GM19468 (cell line): ENCODE data around the gene SAMD15.
"Not testable (repeated sequence)": the region's sequence is repeated elsewhere in the genome, so short reads cannot be mapped to it uniquely, and the experiment has no call there.

Experiments
- ATAC-seq: cut with Tn5 transposase; IDR thresholded peaks from one replicate; pipeline ENCODE4 v1.9.1; 2021; ENCODE audit warnings: mild to moderate bottlenecking, moderate library complexity, moderate number of reproducible peaks; ENCODE audit not compliant: unreplicated experiment; ENCODE audit errors: extremely low read depth

SAMD15 gene

GRCh38 chr14:77375164-77375950 is 1.8 kb upstream of the SAMD15 start:
- ATAC-seq = no peak

GRCh38 chr14:77375973-77376770 is 1.0 kb upstream of the SAMD15 start:
- no peak for ATAC-seq

- ATAC-seq = no peak
Observed at GRCh38 chr14:77377502-77377844, 294 bp downstream of the SAMD15 start.

DNA sequence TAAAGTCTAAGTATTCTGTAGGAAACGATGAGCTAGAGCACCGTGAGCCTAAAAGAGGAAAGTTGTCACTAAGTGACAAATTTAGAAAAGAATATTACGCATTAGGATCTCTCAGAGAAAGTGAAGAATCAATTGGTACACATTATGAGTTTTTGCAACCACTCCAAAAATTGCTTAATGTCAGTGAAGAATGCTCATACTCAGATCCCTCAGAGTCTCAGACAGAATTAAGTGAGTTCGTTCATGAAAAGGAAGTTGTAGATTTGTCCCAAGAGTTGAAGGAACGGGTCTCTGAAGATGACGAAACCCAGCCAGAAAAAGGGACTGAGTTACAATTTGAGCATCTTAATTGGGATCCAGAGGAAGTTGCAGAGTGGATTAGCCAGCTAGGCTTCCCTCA is 1.5 kb downstream of the SAMD15 start:
- ATAC-seq = no peak

DNA sequence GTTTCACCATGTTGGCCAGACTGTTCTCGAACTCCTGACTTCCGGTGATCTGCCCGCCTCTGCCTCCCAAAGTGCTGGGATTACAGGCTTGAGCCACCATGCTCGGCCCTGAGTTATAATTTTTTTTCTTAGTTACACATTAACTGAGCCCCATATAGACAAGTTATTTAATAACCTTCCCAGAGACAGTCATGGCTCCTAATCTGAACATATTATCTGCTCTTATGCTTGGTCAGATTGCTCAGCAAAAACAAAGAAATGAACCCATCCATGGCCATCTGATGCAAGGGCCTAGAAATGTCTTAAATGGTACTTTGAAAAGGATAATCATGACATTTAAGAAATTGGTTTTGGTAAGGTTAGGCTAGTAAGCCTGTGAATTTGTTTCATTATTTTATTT is 13.0 kb downstream of the SAMD15 start:
- no peak for ATAC-seq

DNA sequence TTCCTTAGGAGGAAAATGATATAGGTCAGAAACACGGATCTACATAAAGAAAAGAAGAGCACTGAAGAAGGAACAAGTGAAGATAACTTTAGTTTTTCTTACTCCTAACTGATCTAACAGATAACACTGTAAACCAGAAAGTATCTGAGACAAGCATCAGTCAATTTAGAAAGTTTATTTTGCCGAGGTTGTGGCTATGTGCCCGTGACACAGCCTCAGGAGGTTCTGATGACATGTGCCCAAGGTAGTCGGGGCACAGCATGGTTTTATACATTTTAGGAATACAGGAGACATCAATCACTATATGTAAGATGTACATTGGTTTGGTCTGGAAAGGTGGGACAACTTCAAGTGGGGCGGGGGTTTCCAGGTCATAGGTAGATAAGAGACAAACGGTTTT is 23.0 kb downstream of the SAMD15 start:
- no peak for ATAC-seq

GRCh38 chr14:77403768-77404167 is 26.6 kb downstream of the SAMD15 start:
- ATAC-seq = no peak

GRCh38 chr14:77406086-77406485 is 28.9 kb downstream of the SAMD15 start:
- no peak for ATAC-seq

GRCh38 chr14:77406718-77407117 is 29.5 kb downstream of the SAMD15 start:
- ATAC-seq = no peak

- ATAC-seq = no peak
Observed at GRCh38 chr14:77407158-77407557, 30.0 kb downstream of the SAMD15 start.

- ATAC-seq = no peak
Observed at GRCh38 chr14:77409131-77409533, 32.0 kb downstream of the SAMD15 start.

GRCh38 chr14:77415403-77416030 is 38.3 kb downstream of the SAMD15 start:
- ATAC-seq = not testable (repeated sequence)

GRCh38 chr14:77416098-77416497 is 38.9 kb downstream of the SAMD15 start:
- not testable (repeated sequence) for ATAC-seq

DNA sequence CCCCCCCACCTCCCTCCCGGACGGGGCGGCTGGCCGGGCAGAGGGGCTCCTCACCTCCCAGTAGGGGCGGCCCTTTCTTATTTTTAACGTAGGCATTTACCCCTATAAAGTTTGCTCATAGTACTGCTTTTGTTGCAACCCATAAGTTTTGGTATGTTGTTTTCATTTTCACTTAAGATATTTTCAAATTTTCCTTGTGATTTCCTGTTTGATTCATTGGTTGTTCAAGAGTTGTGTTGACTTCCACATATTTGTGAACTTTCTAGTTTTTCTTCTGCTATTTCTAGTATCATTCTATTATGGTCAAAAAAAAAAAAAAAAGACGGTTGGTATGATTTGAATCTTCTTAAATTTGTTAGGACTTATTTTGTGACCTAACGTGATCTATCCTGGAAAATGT is 39.7 kb downstream of the SAMD15 start:
- no peak for ATAC-seq

DNA sequence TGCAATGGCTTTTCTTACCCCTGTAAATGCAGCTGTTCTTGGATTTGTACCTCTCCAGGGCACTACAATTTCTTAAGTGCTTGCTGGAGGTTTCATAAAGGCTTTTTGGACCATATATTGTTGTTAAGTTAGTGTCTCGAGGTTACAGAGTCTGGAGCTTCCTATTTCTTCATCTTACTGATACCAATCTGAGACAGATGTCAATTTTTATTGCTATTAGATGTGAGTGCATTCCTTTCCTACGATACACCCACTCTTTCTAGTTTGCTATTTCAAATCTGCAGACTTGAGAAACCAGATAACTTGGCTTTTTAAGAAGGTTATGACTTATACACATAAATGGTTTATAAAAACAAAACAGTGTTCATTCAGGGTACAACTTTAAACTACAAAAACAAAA is 44.0 kb downstream of the SAMD15 start:
- no peak for ATAC-seq

GRCh38 chr14:77423423-77423822 is 46.2 kb downstream of the SAMD15 start, which contains the start of gene NOXRED1:
TSS of gene NOXRED1 (minus strand) at chr14:77423523. CDS start at chr14:77422889, 634 bp downstream.
- ATAC-seq = no peak

DNA sequence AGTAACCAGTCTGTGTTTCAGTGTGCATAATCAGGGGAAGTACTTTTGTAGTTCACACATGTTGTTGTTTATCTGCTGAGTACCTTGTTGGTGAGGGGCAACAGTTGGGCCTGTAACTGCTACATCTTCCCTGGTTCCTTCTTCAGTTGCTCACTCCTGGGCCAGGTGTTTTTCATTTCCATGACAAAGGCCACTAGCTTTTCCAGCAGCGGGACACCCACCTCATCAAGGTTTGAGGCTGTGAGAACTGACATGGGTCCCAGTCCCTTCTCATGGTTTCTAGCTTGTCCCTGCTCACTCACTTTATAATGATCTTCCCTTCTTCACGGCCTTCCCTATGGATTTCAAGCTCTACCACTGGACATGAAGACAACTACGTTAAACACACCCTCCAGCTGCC is 47.7 kb downstream of the SAMD15 start:
- no peak for ATAC-seq

GRCh38 chr14:77426396-77426795 is 49.2 kb downstream of the SAMD15 start:
- no peak for ATAC-seq

DNA sequence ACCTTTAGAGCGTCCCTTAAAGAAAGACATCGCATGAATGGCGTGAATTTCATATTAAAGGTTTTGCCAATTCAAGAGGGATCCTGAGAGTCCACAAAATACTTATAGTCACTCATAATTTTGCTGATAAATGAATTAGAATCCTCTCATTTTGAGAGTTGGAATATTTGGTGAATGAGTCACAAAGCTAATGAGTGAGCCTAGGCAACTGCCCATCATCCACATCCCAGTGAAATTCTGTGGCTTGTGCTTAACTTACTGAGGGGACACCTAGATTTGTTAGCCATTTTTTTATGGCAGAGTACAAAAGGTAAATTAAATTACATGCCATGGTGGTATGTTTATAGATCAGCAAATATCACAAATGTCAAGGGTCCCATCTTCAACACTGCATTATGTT is 58.9 kb downstream of the SAMD15 start:
- ATAC-seq = no peak

- no peak for ATAC-seq
Observed at GRCh38 chr14:77438596-77438995, 61.4 kb downstream of the SAMD15 start.

DNA sequence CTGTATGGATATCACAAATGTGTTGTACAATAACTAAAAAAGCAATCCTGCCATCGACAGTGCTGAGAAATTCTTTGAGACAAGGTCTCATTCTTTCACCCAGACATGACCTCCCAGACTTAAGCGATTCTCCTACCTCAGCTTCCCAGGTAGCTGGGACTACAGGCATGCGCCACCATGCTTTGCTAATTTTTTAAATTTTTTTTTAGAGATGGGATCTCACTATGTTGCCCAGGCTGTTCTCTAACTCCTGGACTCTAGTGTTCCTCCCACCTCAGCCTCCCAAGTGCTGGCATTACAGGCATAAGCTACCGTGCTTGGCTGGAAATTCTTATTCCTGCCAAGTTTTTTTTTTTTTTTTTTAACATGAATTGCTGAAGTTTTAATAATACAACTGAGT is 62.7 kb downstream of the SAMD15 start:
- no peak for ATAC-seq
